Spleen (tissue), 11 donors: ENCODE results near the gene CNTNAP5. TPM values are rescaled to one million over a fixed set of nuclear protein-coding genes. Genes with fewer than 3 reads are reported as not detected.

Experiments used
- DNase-seq: peaks from one replicate; pipeline ENCODE4 v3.0.0-alpha.2; 2020
- H3K27ac ChIP-seq, 8 donors: fragments of 200-600 bp; sonication (generic) in 7 of 8; 1 replicate in 4 of 8; 2 replicates in 4 of 8; pipeline versions ENCODE4 v1.5.0 to v1.8.0; 2016 to 2021; ENCODE audit warnings: inconsistent platforms in 4 of 8, mild to moderate bottlenecking in 4 of 8, moderate library complexity in 1 of 8
- H3K27me3 ChIP-seq, 7 donors: fragments of 200-600 bp; sonication (generic) in 6 of 7; replicated peaks in 1 of 7; 1 replicate in 4 of 7; 2 replicates in 3 of 7; pipeline versions ENCODE4 v1.5.0 to v1.8.0; 2016 to 2021; ENCODE audit warnings: inconsistent platforms in 3 of 7, mild to moderate bottlenecking in 1 of 7
- H3K36me3 ChIP-seq, 6 donors: fragments of 200-600 bp; sonication (generic) in 5 of 6; 1 replicate in 4 of 6; 2 replicates in 2 of 6; pipeline versions ENCODE4 v1.5.0 to v1.8.0; 2016 to 2021; ENCODE audit warnings: inconsistent platforms in 2 of 6
- H3K4me1 ChIP-seq, 6 donors: fragments of 200-600 bp; sonication (generic) in 5 of 6; 1 replicate in 3 of 6; 2 replicates in 3 of 6; pipeline versions ENCODE4 v1.5.0 to v1.8.0; 2016 to 2021; ENCODE audit warnings: inconsistent platforms in 3 of 6
- H3K4me3 ChIP-seq, 8 donors: fragments of 200-600 bp; sonication (generic) in 7 of 8; 1 replicate in 4 of 8; 2 replicates in 4 of 8; pipeline versions ENCODE4 v1.5.0 to v1.8.0; 2016 to 2021; ENCODE audit warnings: inconsistent platforms in 4 of 8, mild to moderate bottlenecking in 4 of 8, moderate library complexity in 2 of 8
- H3K9me3 ChIP-seq, 8 donors: fragments of 200-600 bp; sonication (generic) in 7 of 8; 1 replicate in 4 of 8; 2 replicates in 4 of 8; pipeline versions ENCODE4 v1.5.0 to v1.8.0; 2016 to 2021; ENCODE audit warnings: inconsistent platforms in 4 of 8
- POLR2A ChIP-seq, 3 donors: fragments of 450-650 bp; IDR thresholded peaks; one replicate each; pipeline ENCODE4 v1.5.1; 2017; ENCODE audit warnings: antibody characterized with exemption in 3 of 3, mild to moderate bottlenecking in 1 of 3
- POLR2AphosphoS5 ChIP-seq, 3 donors: sonication (generic); formaldehyde crosslinking; IDR thresholded peaks; one replicate each; pipeline ENCODE4 v1.5.1; 2017; ENCODE audit warnings: antibody characterized with exemption in 3 of 3
- WGBS, 5 donors: extraction: QIAGEN DNeasy Blood & Tissue Kit in 3 of 5; methylation state at CpG; one replicate each; pipeline versions ENCODE4 v1.1.5 to v1.1.7; 2013 to 2018; 5-methylcytosine and 5-hydroxymethylcytosine counted together
- intact Hi-C: fragments of 100-400 bp; cut with DNase I; formaldehyde crosslinking; loops from one replicate; pipeline ENCODE4 v1.15.0; 2023; ENCODE audit warnings: low total_unique reads
- polyA plus RNA-seq, 3 donors: library from polyadenylated mRNA; stranded (reverse); fragments of 200-250 nt; gene quantifications; one replicate each; pipeline ENCODE4 v1.2.1, GENCODE V29; 2013
- total RNA-seq, 7 donors: library from RNA; depleted of rRNA in 3 of 7; stranded (reverse); fragments of >200 nt in 3 of 7; fragmentation: NEBNext Ultra II Directional in 4 of 7; extraction: Animal tissue kit (Norgen Biotek cat#: 25700) in 4 of 7; gene quantifications; one replicate each; pipeline versions ENCODE4 v1.1.0 to v1.2.1, GENCODE V29; 2016 to 2021
- TF ChIP-seq, protein P1 (sequence below), 11 experiments: fragments of 200-600 bp in 7 of 11; fragments of 450-650 bp in 4 of 11; sonication (generic) in 4 of 11; IDR thresholded peaks in 8 of 11; conservative IDR thresholded peaks in 3 of 11; 1 replicate in 7 of 11; 2 replicates in 4 of 11; pipeline versions ENCODE4 v1.4.0 to v1.8.0; 2016 to 2021; ENCODE audit warnings: antibody characterized with exemption in 11 of 11, inconsistent platforms in 4 of 11, mild to moderate bottlenecking in 1 of 11
- donor health status: healthy with polysubstance abuse.
- donor health status: DM: no; HTN: no; CAD: no; lungs with moderate emphysema.
- donor health status: DM: no; HTN: no; CAD: no.
- donor health status: Bipolar disorder and iron deficiency.
- donor health status: healthy.
- donor health status: DM: no; HTN: no; CAD: no.
- donor health status: DM: yes; HTN: yes; CAD: no.

CNTNAP5 gene
- total and polyA plus RNA-seq, 10 donors = 0.18 TPM; not detected in 9

DNA sequence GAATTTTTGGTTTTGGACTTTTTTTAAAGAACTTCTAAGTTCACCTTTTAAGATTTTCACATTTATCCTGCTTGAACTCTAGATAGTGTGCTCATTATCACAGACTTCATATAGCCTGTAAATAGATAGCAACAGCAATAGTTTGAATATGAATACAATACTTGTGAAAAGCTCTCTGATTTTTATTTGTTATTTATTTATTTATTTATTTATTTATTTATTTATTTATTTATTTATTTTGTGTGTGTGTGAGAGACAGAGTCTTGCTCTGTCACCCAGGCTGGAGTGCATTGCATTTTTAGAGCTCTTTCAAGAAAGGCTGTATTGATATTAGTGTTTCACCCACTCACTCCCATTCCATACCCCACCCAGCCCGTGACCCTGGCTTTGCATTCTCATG is 153.6 kb downstream of the CNTNAP5 start:
- Histone ChIP-seq H3K4me1 (no peaks in the 10 kb centered on the region), H3K27ac (no peak overlapping the region), H3K27me3 (no peaks in the 10 kb centered on the region), H3K4me3 (no peak overlapping the region), H3K36me3 (no peaks in the 10 kb centered on the region), H3K9me3 (peaks cover 0 to 12% (median under 1%) of the 10 kb centered on the region in 8 donors)
- intact Hi-C loops = no loop called here
- WGBS, 5 donors = 86 to 100% (median 87%) methylated on average over 1 of the region's 1 CpG
- no peak for TF ChIP-seq POLR2AphosphoS5 (IDR thresholded peaks at IDR 0.05)
- TF ChIP-seq, protein P1, sequence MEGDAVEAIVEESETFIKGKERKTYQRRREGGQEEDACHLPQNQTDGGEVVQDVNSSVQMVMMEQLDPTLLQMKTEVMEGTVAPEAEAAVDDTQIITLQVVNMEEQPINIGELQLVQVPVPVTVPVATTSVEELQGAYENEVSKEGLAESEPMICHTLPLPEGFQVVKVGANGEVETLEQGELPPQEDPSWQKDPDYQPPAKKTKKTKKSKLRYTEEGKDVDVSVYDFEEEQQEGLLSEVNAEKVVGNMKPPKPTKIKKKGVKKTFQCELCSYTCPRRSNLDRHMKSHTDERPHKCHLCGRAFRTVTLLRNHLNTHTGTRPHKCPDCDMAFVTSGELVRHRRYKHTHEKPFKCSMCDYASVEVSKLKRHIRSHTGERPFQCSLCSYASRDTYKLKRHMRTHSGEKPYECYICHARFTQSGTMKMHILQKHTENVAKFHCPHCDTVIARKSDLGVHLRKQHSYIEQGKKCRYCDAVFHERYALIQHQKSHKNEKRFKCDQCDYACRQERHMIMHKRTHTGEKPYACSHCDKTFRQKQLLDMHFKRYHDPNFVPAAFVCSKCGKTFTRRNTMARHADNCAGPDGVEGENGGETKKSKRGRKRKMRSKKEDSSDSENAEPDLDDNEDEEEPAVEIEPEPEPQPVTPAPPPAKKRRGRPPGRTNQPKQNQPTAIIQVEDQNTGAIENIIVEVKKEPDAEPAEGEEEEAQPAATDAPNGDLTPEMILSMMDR (IDR thresholded peaks at IDR 0.05 in 8 of 11, conservative IDR thresholded peaks at IDR 0.05 in 3 of 11) = no peak
- TF ChIP-seq POLR2A (IDR thresholded peaks at IDR 0.05) = no peak
- DNase-seq = no peak

DNA sequence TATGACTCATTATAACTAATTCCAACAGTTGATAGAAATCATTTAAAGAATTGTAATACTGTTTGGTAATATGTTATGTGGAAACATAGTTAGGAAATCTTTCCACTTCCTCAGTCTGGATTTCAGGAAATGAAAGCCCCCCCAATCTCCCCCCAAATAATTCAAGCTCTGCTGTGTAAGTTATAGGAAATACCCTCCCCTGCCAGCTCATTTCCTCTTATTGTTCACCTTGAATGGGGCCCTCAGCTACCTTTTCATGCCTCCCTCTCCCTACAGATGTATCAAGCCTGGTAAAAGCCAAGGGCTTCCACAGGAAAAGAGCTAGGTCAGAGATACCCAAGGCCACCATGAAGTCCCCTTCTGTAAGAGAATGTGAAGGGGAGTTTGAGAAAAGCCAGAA is 155.5 kb downstream of the CNTNAP5 start:
- TF ChIP-seq, protein P1 (IDR thresholded peaks at IDR 0.05 in 8 of 11, conservative IDR thresholded peaks at IDR 0.05 in 3 of 11) = no peak
- TF ChIP-seq POLR2AphosphoS5 (IDR thresholded peaks at IDR 0.05) = no peak
- TF ChIP-seq POLR2A (IDR thresholded peaks at IDR 0.05) = no peak
- DNase-seq = no peak
- intact Hi-C loops = no loop called here
- Histone ChIP-seq H3K4me1 (no peaks in the 10 kb centered on the region), H3K36me3 (no peaks in the 10 kb centered on the region), H3K9me3 (peaks cover 0 to 12% (median 0%) of the 10 kb centered on the region in 8 donors), H3K27ac (peak overlapping the region in 4 of 8 donors; percentile 5 to 23 (median 16)), H3K27me3 (no peaks in the 10 kb centered on the region), H3K4me3 (no peak overlapping the region)

DNA sequence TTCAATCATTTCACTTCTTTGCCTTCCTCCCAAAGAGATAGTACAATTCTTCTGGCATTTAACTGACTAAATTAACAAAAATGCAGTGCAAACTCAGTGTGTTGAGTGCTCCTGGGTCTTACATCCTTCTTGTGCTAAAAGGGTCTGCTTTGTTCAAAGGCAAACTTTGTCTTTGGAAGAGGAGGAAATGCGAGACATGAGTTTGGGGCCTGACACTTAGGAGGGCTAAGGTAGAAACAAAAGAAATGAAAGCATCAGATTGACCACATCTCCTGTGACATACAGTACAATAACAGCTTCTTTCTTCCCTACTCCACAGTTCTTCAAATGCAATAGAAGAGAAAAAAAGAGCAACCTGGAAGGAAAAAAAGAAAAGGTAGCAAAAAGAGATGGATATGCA is 161.7 kb downstream of the CNTNAP5 start:
- Histone ChIP-seq H3K27me3 (no peaks in the 10 kb centered on the region), H3K36me3 (no peaks in the 10 kb centered on the region), H3K4me1 (no peaks in the 10 kb centered on the region), H3K27ac (no peak overlapping the region), H3K9me3 (no peaks in the 10 kb centered on the region), H3K4me3 (no peak overlapping the region)
- intact Hi-C loops = no loop called here
- 79 to 97% (median 92%) methylated on average over 1 of the region's 1 CpG for WGBS, 5 donors
- no peak for DNase-seq
- TF ChIP-seq POLR2AphosphoS5 (IDR thresholded peaks at IDR 0.05) (no peak), POLR2A (IDR thresholded peaks at IDR 0.05) (no peak)
- TF ChIP-seq, protein P1 (IDR thresholded peaks at IDR 0.05 in 8 of 11, conservative IDR thresholded peaks at IDR 0.05 in 3 of 11) = no peak

DNA sequence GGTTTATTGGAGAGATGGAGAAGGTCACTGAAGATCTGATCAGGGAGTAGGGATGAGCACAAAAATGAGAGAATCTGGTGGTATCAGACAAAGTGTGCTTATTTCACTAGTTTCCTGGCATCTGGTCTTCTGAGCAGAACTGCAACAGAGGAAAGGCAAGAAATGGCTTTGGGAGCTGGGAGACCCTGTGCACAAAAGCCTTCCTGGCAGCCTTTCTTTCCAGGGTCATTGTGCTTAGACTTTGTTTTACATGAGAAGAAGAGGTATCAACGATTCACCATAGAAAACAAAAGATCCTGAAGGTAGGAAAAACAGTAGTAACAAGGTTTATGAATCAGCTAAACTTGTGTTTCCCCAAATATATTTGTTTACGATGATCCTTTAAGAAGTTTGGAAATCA is 162.9 kb downstream of the CNTNAP5 start:
- WGBS, 5 donors = 55 to 66% (median 60%) methylated on average over 2 of the region's 2 CpGs
- Histone ChIP-seq H3K27me3 (no peaks in the 10 kb centered on the region), H3K36me3 (no peaks in the 10 kb centered on the region), H3K27ac (no peak overlapping the region), H3K9me3 (no peaks in the 10 kb centered on the region), H3K4me1 (no peaks in the 10 kb centered on the region), H3K4me3 (no peak overlapping the region)
- no peak for DNase-seq
- intact Hi-C loops = no loop called here
- TF ChIP-seq, protein P1 (IDR thresholded peaks at IDR 0.05 in 8 of 11, conservative IDR thresholded peaks at IDR 0.05 in 3 of 11) = no peak
- TF ChIP-seq POLR2AphosphoS5 (IDR thresholded peaks at IDR 0.05) = no peak
- TF ChIP-seq POLR2A (IDR thresholded peaks at IDR 0.05) = no peak
